Caco-2 (cell line): ENCODE results near the gene DEK. TPM values are rescaled to one million over a fixed set of nuclear protein-coding genes. Genes with fewer than 3 reads are reported as not detected.

ENCODE experiments used
- BruUV-seq: library from RNA; stranded (reverse); fragments of 400-500 nt; replicated peaks from 2 replicates; lab custom pipeline; 2021; lab: Mats Ljungman, UMichigan
- CTCF ChIA-PET: fragments of 300-600 bp; sonication (Branson Sonifier 250); formaldehyde crosslinking; loops from one replicate; lab custom pipeline; 2022; ENCODE audit warnings: antibody characterized with exemption; lab: Charles Lee
- POLR2A ChIA-PET: fragments of 300-600 bp; sonication (Branson Sonifier 250); formaldehyde crosslinking; loops from one replicate; lab custom pipeline; 2022; ENCODE audit warnings: antibody characterized with exemption; lab: Charles Lee
- DNase-seq, 2 experiments: peaks; one replicate each; pipeline versions ENCODE4 v3.0.0 to v3.0.0-alpha.2; 2020 to 2022
- H3K27me3 ChIP-seq: replicated peaks from 2 replicates; pipeline ENCODE4 v1.6.0; 2011; ENCODE audit warnings: low read length; ENCODE audit not compliant: control insufficient read depth, insufficient read depth
- H3K36me3 ChIP-seq: 2 replicates; pipeline ENCODE4 v1.5.1; 2011; ENCODE audit warnings: low read length; ENCODE audit not compliant: control insufficient read depth, insufficient read depth
- H3K4me1 ChIP-seq: fragments of 250-450 bp; sonication (Bioruptor Pico); 2 replicates; pipeline ENCODE4 v1.5.1; 2020; ENCODE audit warnings: mild to moderate bottlenecking
- H3K4me3 ChIP-seq: 2 replicates; pipeline ENCODE4 v1.5.1; 2011; ENCODE audit warnings: low read depth, mild to moderate bottlenecking, control low read depth, low read length
- H3K9me3 ChIP-seq: fragments of 250-450 bp; sonication (Bioruptor Pico); 2 replicates; pipeline ENCODE4 v1.5.1; 2020; ENCODE audit warnings: mild to moderate bottlenecking, moderate library complexity
- H3K27ac Mint-ChIP-seq: one replicate; pipeline ENCODE4 v1.8.0; 2022; ENCODE audit warnings: mixed read lengths; ENCODE audit not compliant: unreplicated experiment
- H3K27me3 Mint-ChIP-seq: one replicate; pipeline ENCODE4 v1.8.0; 2022; ENCODE audit warnings: mixed read lengths; ENCODE audit not compliant: insufficient read depth, unreplicated experiment
- H3K36me3 Mint-ChIP-seq: one replicate; pipeline ENCODE4 v1.8.0; 2022; ENCODE audit warnings: mild to moderate bottlenecking, mixed read lengths; ENCODE audit not compliant: insufficient read depth, unreplicated experiment
- H3K4me1 Mint-ChIP-seq: one replicate; pipeline ENCODE4 v1.8.0; 2022; ENCODE audit warnings: low read depth, mixed read lengths; ENCODE audit not compliant: unreplicated experiment
- H3K4me3 Mint-ChIP-seq: one replicate; pipeline ENCODE4 v1.8.0; 2022; ENCODE audit warnings: mild to moderate bottlenecking, moderate library complexity, mixed read lengths; ENCODE audit not compliant: unreplicated experiment
- H3K9me3 Mint-ChIP-seq: one replicate; pipeline ENCODE4 v1.8.0; 2022; ENCODE audit warnings: mixed read lengths; ENCODE audit not compliant: unreplicated experiment
- CTCF ChIP-seq, 2 experiments: fragments of 200-600 bp in 1 of 2; IDR thresholded peaks; 1 replicate in 1 of 2; 2 replicates in 1 of 2; pipeline versions ENCODE4 v1.5.1 to v1.8.0; 2011 to 2022; ENCODE audit warnings: antibody characterized with exemption in 1 of 2, control low read depth in 1 of 2, inconsistent platforms in 1 of 2, low read depth in 1 of 2, low read length in 1 of 2, mild to moderate bottlenecking in 1 of 2, moderate library complexity in 1 of 2; ENCODE audit not compliant: insufficient read depth in 1 of 2, severe bottlenecking in 1 of 2, unreplicated experiment in 1 of 2
- intact Hi-C: fragments of 100-400 bp; cut with micrococcal nuclease; formaldehyde crosslinking; loops from one replicate; pipeline ENCODE4 v1.10.0; 2022; ENCODE audit not compliant: unreplicated experiment
- total RNA-seq: library from RNA; stranded (reverse); gene quantifications from 2 replicates; pipeline ENCODE4 v1.2.3, GENCODE V29; 2022

DEK gene
- total RNA-seq, 1 experiment from 2014 or later, result 170 TPM

GRCh38 chr6:18216411-18216810 lies 47.9 kb downstream of the DEK start:
- intact Hi-C loops, result no loop called here
- Histone ChIP-seq H3K4me3 (no peak overlapping the region), H3K9me3 (no peaks in the 10 kb centered on the region), H3K4me1 (no peaks in the 10 kb centered on the region), H3K36me3 (no peaks in the 10 kb centered on the region), H3K27me3 (no peaks in the 10 kb centered on the region)
- no peak overlapping the region for H3K4me3 Mint-ChIP-seq
- H3K9me3 Mint-ChIP-seq, result no peaks in the 10 kb centered on the region
- ChIA-PET CTCF (no interaction called here), POLR2A (no interaction called here)
- BruUV-seq, result no TSS peak
- no peak overlapping the region for H3K27ac Mint-ChIP-seq
- no peak for TF ChIP-seq CTCF (IDR thresholded peaks at IDR 0.05; ENCODE audit: insufficient read depth in 1 of 2, low read depth in 1 of 2, low read length in 1 of 2, severe bottlenecking in 1 of 2, unreplicated experiment in 1 of 2)
- peaks cover 30% of the 10 kb centered on the region for H3K36me3 Mint-ChIP-seq
- no peaks in the 10 kb centered on the region for H3K27me3 Mint-ChIP-seq
- H3K4me1 Mint-ChIP-seq, result no peaks in the 10 kb centered on the region
- no peak for DNase-seq

GRCh38 chr6:18215436-18215835 lies 48.9 kb downstream of the DEK start:
- CTCF ChIA-PET, result no interaction called here
- no peaks in the 10 kb centered on the region for H3K4me1 Mint-ChIP-seq
- peaks cover 20% of the 10 kb centered on the region for H3K36me3 Mint-ChIP-seq
- no peaks in the 10 kb centered on the region for H3K36me3 ChIP-seq
- intact Hi-C loops, result no loop called here
- no peaks in the 10 kb centered on the region for H3K4me1 ChIP-seq
- H3K9me3 Mint-ChIP-seq, result no peaks in the 10 kb centered on the region
- H3K27me3 Mint-ChIP-seq, result no peaks in the 10 kb centered on the region
- no TSS peak for BruUV-seq
- no peak overlapping the region for H3K4me3 ChIP-seq
- H3K27me3 ChIP-seq, result no peaks in the 10 kb centered on the region
- no peak for TF ChIP-seq CTCF (IDR thresholded peaks at IDR 0.05; ENCODE audit: insufficient read depth in 1 of 2, low read depth in 1 of 2, low read length in 1 of 2, severe bottlenecking in 1 of 2, unreplicated experiment in 1 of 2)
- DNase-seq, result no peak
- POLR2A ChIA-PET, result no interaction called here
- no peaks in the 10 kb centered on the region for H3K9me3 ChIP-seq
- no peak overlapping the region for H3K27ac Mint-ChIP-seq
- no peak overlapping the region for H3K4me3 Mint-ChIP-seq

GRCh38 chr6:18214003-18214402 lies 50.3 kb downstream of the DEK start:
- Mint-ChIP-seq H3K4me3 (no peak overlapping the region), H3K27me3 (no peaks in the 10 kb centered on the region), H3K27ac (no peak overlapping the region), H3K9me3 (no peaks in the 10 kb centered on the region), H3K36me3 (peaks cover 7% of the 10 kb centered on the region), H3K4me1 (no peaks in the 10 kb centered on the region)
- no peak for DNase-seq
- Histone ChIP-seq H3K9me3 (no peaks in the 10 kb centered on the region), H3K36me3 (no peaks in the 10 kb centered on the region), H3K4me1 (no peaks in the 10 kb centered on the region), H3K27me3 (no peaks in the 10 kb centered on the region), H3K4me3 (no peak overlapping the region)
- BruUV-seq, result no TSS peak
- no peak for TF ChIP-seq CTCF (IDR thresholded peaks at IDR 0.05; ENCODE audit: insufficient read depth in 1 of 2, low read depth in 1 of 2, low read length in 1 of 2, severe bottlenecking in 1 of 2, unreplicated experiment in 1 of 2)
- ChIA-PET CTCF (no interaction called here), POLR2A (no interaction called here)
- intact Hi-C loops, result no loop called here
